Measurements from ENCODE around the gene RNASEH2A. TPM values are rescaled to one million over a fixed set of nuclear protein-coding genes. Genes with fewer than 3 reads are reported as not detected.
A peak's percentile ranks its signal among the peaks of the same experiment; 100 is the strongest.

RNASEH2A gene
- total RNA-seq, 1 experiment from 2014 or later: 72.9 TPM

DNA sequence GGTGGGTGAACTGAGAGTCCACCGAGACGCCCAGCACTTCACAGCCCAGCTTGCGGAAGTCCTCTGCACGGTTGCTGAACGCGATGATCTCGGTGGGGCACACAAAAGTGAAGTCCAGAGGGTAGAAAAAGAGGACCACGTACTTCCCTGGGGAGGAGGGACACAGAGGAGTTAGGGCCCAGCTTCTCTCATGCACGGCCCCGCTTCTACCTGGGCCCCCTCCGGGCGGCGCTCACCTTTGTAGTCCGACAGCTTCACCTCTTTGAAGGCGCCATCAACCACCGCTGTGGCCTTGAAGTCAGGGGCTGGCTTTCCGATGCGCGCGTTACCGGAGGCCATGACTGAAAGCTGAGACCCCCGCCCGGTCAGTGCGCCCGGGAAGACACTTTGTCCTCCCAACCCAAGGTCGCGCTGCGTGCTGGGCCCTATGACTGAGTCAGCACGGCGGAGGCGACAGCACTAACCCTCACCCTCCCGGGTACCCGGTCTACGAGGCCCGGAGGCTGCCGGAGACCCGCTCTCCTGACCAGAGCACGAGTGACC lies 5.4 kb upstream of the RNASEH2A start:
- ATAC-seq (no peak), DNase-seq (ENCODE audit: low spot score) (peak; percentile 54)
- TF ChIP-seq, protein P1, sequence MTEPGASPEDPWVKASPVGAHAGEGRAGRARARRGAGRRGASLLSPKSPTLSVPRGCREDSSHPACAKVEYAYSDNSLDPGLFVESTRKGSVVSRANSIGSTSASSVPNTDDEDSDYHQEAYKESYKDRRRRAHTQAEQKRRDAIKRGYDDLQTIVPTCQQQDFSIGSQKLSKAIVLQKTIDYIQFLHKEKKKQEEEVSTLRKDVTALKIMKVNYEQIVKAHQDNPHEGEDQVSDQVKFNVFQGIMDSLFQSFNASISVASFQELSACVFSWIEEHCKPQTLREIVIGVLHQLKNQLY (CRISPR knock-in tag; IDR thresholded peaks at IDR 0.05): 0 out of 2 replicates have a peak, but pooled peaks have one; percentile 64
- TF ChIP-seq CREM (CRISPR knock-in tag; IDR thresholded peaks at IDR 0.05): no peak
- TF ChIP-seq, protein P2, sequence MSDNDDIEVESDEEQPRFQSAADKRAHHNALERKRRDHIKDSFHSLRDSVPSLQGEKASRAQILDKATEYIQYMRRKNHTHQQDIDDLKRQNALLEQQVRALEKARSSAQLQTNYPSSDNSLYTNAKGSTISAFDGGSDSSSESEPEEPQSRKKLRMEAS (CRISPR knock-in tag; IDR thresholded peaks at IDR 0.05): no peak
- TF ChIP-seq, protein P3, sequence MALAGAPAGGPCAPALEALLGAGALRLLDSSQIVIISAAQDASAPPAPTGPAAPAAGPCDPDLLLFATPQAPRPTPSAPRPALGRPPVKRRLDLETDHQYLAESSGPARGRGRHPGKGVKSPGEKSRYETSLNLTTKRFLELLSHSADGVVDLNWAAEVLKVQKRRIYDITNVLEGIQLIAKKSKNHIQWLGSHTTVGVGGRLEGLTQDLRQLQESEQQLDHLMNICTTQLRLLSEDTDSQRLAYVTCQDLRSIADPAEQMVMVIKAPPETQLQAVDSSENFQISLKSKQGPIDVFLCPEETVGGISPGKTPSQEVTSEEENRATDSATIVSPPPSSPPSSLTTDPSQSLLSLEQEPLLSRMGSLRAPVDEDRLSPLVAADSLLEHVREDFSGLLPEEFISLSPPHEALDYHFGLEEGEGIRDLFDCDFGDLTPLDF (CRISPR knock-in tag; IDR thresholded peaks at IDR 0.05): no peak
- no peak; the same call in 1 of the 2 replicates for TF ChIP-seq FOXK1 (CRISPR knock-in tag; IDR thresholded peaks at IDR 0.05)
- no peak for TF ChIP-seq ESRRA (CRISPR knock-in tag; IDR thresholded peaks at IDR 0.05; ENCODE audit: borderline replicate concordance)
- no peak for TF ChIP-seq ZNF671 (CRISPR knock-in tag; IDR thresholded peaks at IDR 0.05)
- no peak for TF ChIP-seq HMGA2 (CRISPR knock-in tag; IDR thresholded peaks at IDR 0.05)
- 0 out of 2 replicates have a peak, but pooled peaks have one; percentile 1 for TF ChIP-seq ZNF232 (CRISPR knock-in tag; IDR thresholded peaks at IDR 0.05)
- TF ChIP-seq, protein P4, sequence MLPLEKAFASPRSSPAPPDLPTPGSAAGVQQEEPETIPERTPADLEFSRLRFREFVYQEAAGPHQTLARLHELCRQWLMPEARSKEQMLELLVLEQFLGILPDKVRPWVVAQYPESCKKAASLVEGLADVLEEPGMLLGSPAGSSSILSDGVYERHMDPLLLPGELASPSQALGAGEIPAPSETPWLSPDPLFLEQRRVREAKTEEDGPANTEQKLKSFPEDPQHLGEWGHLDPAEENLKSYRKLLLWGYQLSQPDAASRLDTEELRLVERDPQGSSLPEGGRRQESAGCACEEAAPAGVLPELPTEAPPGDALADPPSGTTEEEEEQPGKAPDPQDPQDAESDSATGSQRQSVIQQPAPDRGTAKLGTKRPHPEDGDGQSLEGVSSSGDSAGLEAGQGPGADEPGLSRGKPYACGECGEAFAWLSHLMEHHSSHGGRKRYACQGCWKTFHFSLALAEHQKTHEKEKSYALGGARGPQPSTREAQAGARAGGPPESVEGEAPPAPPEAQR (CRISPR knock-in tag; IDR thresholded peaks at IDR 0.05): no peak
- TF ChIP-seq TP53 (CRISPR knock-in tag; IDR thresholded peaks at IDR 0.05): no peak
- no peak for TF ChIP-seq IRF2 (CRISPR knock-in tag; IDR thresholded peaks at IDR 0.05; ENCODE audit: borderline replicate concordance, low read depth)
- TF ChIP-seq, protein P5, sequence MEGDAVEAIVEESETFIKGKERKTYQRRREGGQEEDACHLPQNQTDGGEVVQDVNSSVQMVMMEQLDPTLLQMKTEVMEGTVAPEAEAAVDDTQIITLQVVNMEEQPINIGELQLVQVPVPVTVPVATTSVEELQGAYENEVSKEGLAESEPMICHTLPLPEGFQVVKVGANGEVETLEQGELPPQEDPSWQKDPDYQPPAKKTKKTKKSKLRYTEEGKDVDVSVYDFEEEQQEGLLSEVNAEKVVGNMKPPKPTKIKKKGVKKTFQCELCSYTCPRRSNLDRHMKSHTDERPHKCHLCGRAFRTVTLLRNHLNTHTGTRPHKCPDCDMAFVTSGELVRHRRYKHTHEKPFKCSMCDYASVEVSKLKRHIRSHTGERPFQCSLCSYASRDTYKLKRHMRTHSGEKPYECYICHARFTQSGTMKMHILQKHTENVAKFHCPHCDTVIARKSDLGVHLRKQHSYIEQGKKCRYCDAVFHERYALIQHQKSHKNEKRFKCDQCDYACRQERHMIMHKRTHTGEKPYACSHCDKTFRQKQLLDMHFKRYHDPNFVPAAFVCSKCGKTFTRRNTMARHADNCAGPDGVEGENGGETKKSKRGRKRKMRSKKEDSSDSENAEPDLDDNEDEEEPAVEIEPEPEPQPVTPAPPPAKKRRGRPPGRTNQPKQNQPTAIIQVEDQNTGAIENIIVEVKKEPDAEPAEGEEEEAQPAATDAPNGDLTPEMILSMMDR (IDR thresholded peaks at IDR 0.05): no peak
- peak; percentile 39; the same call in 1 of the 2 replicates for TF ChIP-seq ZNF263 (CRISPR knock-in tag; IDR thresholded peaks at IDR 0.05; ENCODE audit: low read depth)
- TF ChIP-seq JAZF1 (CRISPR knock-in tag; IDR thresholded peaks at IDR 0.05): no peak
- H3K27ac Mint-ChIP-seq: no peak overlapping the region; the same call in 1 of the 2 replicates
- peak overlapping the region; percentile 87 for H3K4me3 Mint-ChIP-seq
- peaks cover 21% of the 10 kb centered on the region for H3K4me1 Mint-ChIP-seq
- no peaks in the 10 kb centered on the region for H3K9me3 Mint-ChIP-seq
- peaks cover 19% of the 10 kb centered on the region for H3K36me3 Mint-ChIP-seq
- CTCF ChIA-PET: interaction anchor here (0.9 to 14.0 kb wide), 10 partner anchors 9 to 190 kb away, joined by 3 to 341 read pairs (median 8); partner anchors contain the start of genes JUNB, RTBDN, ZNF490 and ZNF791
- H3K27me3 Mint-ChIP-seq (ENCODE audit: low read depth): peaks cover 4% of the 10 kb centered on the region; the same call in 1 of the 2 replicates
- POLR2A ChIA-PET: interaction anchor here (0.9 to 2.0 kb wide), 2 partner anchors 9 to 35 kb away, joined by 3 to 9 read pairs; partner anchors contain the start of gene JUNB

DNA sequence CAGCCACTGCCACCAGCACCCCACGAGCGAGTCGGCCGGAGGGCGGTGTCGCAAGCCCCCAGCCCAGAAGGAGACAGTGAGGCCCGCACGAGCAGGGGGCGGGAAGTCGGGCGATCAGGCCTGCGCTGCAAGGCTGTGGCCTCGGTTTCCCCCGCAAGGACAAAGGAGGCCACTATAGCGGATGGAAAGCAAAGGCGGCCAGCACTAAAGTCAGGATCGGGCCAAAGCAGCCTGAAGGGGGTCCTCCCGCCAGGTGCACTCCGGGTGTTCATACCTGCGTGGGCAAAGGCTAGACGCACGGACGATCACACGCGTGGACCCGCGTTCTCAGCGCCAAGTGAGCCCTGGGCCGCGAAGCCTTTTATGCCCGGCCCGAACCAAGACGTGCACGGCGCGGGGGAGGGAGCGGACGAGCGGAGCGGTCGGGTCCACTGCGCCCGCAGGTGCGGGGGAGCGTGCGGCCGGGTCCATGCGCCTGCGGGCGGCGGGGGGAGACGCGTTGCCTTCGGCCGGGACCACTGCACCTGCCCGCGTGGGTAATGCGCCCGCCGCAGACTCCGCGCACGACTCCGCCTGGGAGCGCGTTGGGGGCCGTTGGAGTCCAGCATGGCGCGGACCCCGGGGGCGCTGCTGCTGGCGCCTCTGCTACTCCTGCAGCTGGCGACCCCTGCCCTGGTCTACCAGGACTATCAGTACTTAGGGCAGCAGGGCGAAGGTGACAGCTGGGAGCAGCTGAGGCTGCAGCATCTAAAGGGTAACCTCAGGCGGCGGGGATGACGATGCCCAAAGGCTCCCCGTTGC lies 4.7 kb upstream of the RNASEH2A start, which contains the start of the genes PRDX2 and THSD8:
TSS of gene PRDX2 (minus strand) at position 335 of the 801 bp plus-strand sequence. CDS start 539 bp downstream, outside the sequence.
TSS of gene THSD8 (plus strand) at position 604 of the 801 bp plus-strand sequence. CDS start at position 607, 3 bp downstream.
- CTCF ChIA-PET: interaction anchor here (0.5 to 14.0 kb wide), 13 partner anchors 9 to 191 kb away, joined by 3 to 341 read pairs (median 4); partner anchors contain the start of genes JUNB, RTBDN, ZNF490 and ZNF791
- POLR2A ChIA-PET: interaction anchor here (0.6 to 2.0 kb wide), 3 partner anchors 10 to 1229 kb away, joined by 3 to 9 read pairs (median 4); partner anchors contain the start of gene JUNB
- ATAC-seq (peak; percentile 49), DNase-seq (ENCODE audit: low spot score) (peak; percentile 82)
- Mint-ChIP-seq H3K27me3 (ENCODE audit: low read depth) (peaks cover 4% of the 10 kb centered on the region; the same call in 1 of the 2 replicates), H3K27ac (no peak within 1 kb of the TSS; the same call in 1 of the 2 replicates), H3K9me3 (no peaks in the 10 kb centered on the region), H3K4me1 (peaks cover 21% of the 10 kb centered on the region), H3K4me3 (peak within 1 kb of the TSS; percentile 87), H3K36me3 (peaks cover 21% of the 10 kb centered on the region)
- TF ChIP-seq GABPB1 (CRISPR knock-in tag; IDR thresholded peaks at IDR 0.05): peak; percentile 21; the same call in 1 of the 2 replicates
- TF ChIP-seq, protein P6, sequence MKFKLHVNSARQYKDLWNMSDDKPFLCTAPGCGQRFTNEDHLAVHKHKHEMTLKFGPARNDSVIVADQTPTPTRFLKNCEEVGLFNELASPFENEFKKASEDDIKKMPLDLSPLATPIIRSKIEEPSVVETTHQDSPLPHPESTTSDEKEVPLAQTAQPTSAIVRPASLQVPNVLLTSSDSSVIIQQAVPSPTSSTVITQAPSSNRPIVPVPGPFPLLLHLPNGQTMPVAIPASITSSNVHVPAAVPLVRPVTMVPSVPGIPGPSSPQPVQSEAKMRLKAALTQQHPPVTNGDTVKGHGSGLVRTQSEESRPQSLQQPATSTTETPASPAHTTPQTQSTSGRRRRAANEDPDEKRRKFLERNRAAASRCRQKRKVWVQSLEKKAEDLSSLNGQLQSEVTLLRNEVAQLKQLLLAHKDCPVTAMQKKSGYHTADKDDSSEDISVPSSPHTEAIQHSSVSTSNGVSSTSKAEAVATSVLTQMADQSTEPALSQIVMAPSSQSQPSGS (CRISPR knock-in tag; IDR thresholded peaks at IDR 0.05; ENCODE audit: borderline replicate concordance, low read depth): no peak
- no peak; the same call in 1 of the 2 replicates for TF ChIP-seq ZNF219 (CRISPR knock-in tag; IDR thresholded peaks at IDR 0.05; ENCODE audit: borderline replicate concordance)
- TF ChIP-seq OVOL2 (CRISPR knock-in tag; IDR thresholded peaks at IDR 0.05; ENCODE audit: borderline replicate concordance): no peak
- TF ChIP-seq, protein P7, sequence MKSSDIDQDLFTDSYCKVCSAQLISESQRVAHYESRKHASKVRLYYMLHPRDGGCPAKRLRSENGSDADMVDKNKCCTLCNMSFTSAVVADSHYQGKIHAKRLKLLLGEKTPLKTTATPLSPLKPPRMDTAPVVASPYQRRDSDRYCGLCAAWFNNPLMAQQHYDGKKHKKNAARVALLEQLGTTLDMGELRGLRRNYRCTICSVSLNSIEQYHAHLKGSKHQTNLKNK (CRISPR knock-in tag; IDR thresholded peaks at IDR 0.05): no peak
- TF ChIP-seq, protein P8, sequence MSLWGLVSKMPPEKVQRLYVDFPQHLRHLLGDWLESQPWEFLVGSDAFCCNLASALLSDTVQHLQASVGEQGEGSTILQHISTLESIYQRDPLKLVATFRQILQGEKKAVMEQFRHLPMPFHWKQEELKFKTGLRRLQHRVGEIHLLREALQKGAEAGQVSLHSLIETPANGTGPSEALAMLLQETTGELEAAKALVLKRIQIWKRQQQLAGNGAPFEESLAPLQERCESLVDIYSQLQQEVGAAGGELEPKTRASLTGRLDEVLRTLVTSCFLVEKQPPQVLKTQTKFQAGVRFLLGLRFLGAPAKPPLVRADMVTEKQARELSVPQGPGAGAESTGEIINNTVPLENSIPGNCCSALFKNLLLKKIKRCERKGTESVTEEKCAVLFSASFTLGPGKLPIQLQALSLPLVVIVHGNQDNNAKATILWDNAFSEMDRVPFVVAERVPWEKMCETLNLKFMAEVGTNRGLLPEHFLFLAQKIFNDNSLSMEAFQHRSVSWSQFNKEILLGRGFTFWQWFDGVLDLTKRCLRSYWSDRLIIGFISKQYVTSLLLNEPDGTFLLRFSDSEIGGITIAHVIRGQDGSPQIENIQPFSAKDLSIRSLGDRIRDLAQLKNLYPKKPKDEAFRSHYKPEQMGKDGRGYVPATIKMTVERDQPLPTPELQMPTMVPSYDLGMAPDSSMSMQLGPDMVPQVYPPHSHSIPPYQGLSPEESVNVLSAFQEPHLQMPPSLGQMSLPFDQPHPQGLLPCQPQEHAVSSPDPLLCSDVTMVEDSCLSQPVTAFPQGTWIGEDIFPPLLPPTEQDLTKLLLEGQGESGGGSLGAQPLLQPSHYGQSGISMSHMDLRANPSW (CRISPR knock-in tag; conservative IDR thresholded peaks at IDR 0.05; ENCODE audit: low read depth): no peak
